H1 (cell line): ENCODE results near the gene CLEC19A. TPM values are rescaled to one million over a fixed set of nuclear protein-coding genes. Genes with fewer than 3 reads are reported as not detected.

Source experiments
- ATF2 ChIP-seq: IDR thresholded peaks from 2 replicates; pipeline ENCODE4 v1.6.1; 2012; ENCODE audit warnings: low read length, inconsistent platforms
- E2F6 ChIP-seq: IDR thresholded peaks from 2 replicates; pipeline ENCODE4 v1.6.1; 2012; ENCODE audit warnings: inconsistent platforms
- FOSL1 ChIP-seq: IDR thresholded peaks from 2 replicates; pipeline ENCODE4 v1.6.1; 2011; ENCODE audit warnings: mild to moderate bottlenecking, low read depth, low read length, moderate library complexity; ENCODE audit not compliant: insufficient read depth
- HDAC2 ChIP-seq, 2 experiments: fragments of 300-600 bp in 1 of 2; sonication (generic) in 1 of 2; IDR thresholded peaks; 2 replicates each; pipeline ENCODE4 v1.6.1; 2011 to 2012; ENCODE audit warnings: low read depth in 2 of 2, low read length in 2 of 2, mild to moderate bottlenecking in 2 of 2, moderate library complexity in 2 of 2, borderline replicate concordance in 1 of 2, inconsistent platforms in 1 of 2
- RBBP5 ChIP-seq: IDR thresholded peaks from 2 replicates; pipeline ENCODE4 v1.7.1; 2012; ENCODE audit warnings: low read depth, mild to moderate bottlenecking, inconsistent platforms, low read length, moderate library complexity, borderline replicate concordance
- TAF1 ChIP-seq: IDR thresholded peaks from 2 replicates; pipeline ENCODE4 v1.6.1; 2011; ENCODE audit warnings: mild to moderate bottlenecking, low read depth, low read length
- TEAD4 ChIP-seq: IDR thresholded peaks from 2 replicates; pipeline ENCODE4 v1.6.1; 2012; ENCODE audit warnings: low read depth, low read length, inconsistent platforms, mixed read lengths
- polyA plus RNA-seq, 7 experiments: library from polyadenylated mRNA; depleted of rRNA in 3 of 7; stranded (reverse) in 5 of 7; unstranded in 2 of 7; fragments of >200 nt in 5 of 7; fragments of 200-250 nt in 2 of 7; gene quantifications; 1 replicate in 5 of 7; 2 replicates in 1 of 7; 4 replicates in 1 of 7; pipeline versions ENCODE4 v1.2.1 to v1.2.3, GENCODE V29; 2011 to 2013; ENCODE audit warnings: missing spikeins in 2 of 7, mixed read lengths in 2 of 7
- total RNA-seq: library from RNA; stranded (reverse); fragmentation: NEBNext Ultra II Directional; extraction: Animal tissue kit (Norgen Biotek cat#: 25700); gene quantifications from 2 replicates; pipeline ENCODE4 v1.2.1, GENCODE V29; 2021

The CLEC19A gene
- total and polyA plus RNA-seq, 2 of the 8 experiments (the other 6 are each of a cell fraction or from before 2014, with no cell fraction given) = 0.35 to 0.88 TPM

GRCh38 chr16:19286827-19287226, 1.3 kb downstream of the CLEC19A start (continued):
- TF ChIP-seq ATF2 = no peak
- TF ChIP-seq HDAC2 (IDR thresholded peaks at IDR 0.05; ENCODE audit: borderline replicate concordance in 1 of 2, low read depth in 2 of 2, low read length in 2 of 2) = no peak
- TF ChIP-seq FOSL1 = no peak
- TF ChIP-seq TEAD4 = no peak
- no peak for TF ChIP-seq E2F6
- no peak for TF ChIP-seq RBBP5
- TF ChIP-seq TAF1 = no peak
